HCT116 (cell line): Measurements from ENCODE around the gene CARD8. TPM values are rescaled to one million over a fixed set of nuclear protein-coding genes. Genes with fewer than 3 reads are reported as not detected.

Experiments used
- ATAC-seq: fragments of 200-7000 bp; cut with Tn5 transposase; 2 replicates; pipeline ENCODE4 v1.9.1; 2020; ENCODE audit warnings: mild to moderate bottlenecking, moderate library complexity
- BruUV-seq: library from RNA; stranded (reverse); fragments of 400-500 nt; replicated peaks from 2 replicates; lab custom pipeline; 2021; lab: Mats Ljungman, UMichigan
- CTCF ChIA-PET: fragments of 300-600 bp; sonication (Branson Sonifier 250); formaldehyde crosslinking; loops from one replicate; lab custom pipeline; 2021; ENCODE audit warnings: antibody characterized with exemption; lab: Charles Lee
- POLR2A ChIA-PET: fragments of 300-600, 350-600 bp; sonication (Branson Sonifier 250); formaldehyde crosslinking; loops from one replicate; lab custom pipeline; 2021; ENCODE audit warnings: antibody characterized with exemption; lab: Charles Lee
- RAD21 ChIA-PET, 2 experiments: fragments of 300-600 bp; sonication (Branson Sonifier 250); formaldehyde crosslinking; loops; one replicate each; lab custom pipeline; 2023; ENCODE audit warnings: low total read pairs in 2 of 2; ENCODE audit not compliant: uncharacterized antibody in 2 of 2, unreplicated experiment in 2 of 2, low non-redundant PET in 1 of 2; lab: Charles Lee
- DNase-seq: peaks from one replicate; pipeline ENCODE4 v3.0.0-alpha.2; 2010; ENCODE audit warnings: low read depth, low spot score
- H2AFZ ChIP-seq: fragments of 200-600 bp; shearing (Covaris generic), sonication (generic); 2 replicates; pipeline ENCODE4 v1.6.1; 2017; ENCODE audit warnings: low read depth, mixed run types, mixed read lengths, antibody characterized with exemption, low read length; ENCODE audit not compliant: poor library complexity, severe bottlenecking
- H3K27ac ChIP-seq: 2 replicates; pipeline ENCODE4 v1.5.1; 2012; ENCODE audit warnings: low read depth, low read length
- H3K27me3 ChIP-seq: fragments of 200-600 bp; sonication (generic); 2 replicates; pipeline ENCODE4 v1.6.1; 2016; ENCODE audit warnings: mixed run types, low read length, mixed read lengths; ENCODE audit not compliant: insufficient read depth
- H3K36me3 ChIP-seq, 2 experiments: fragments of 200-500 bp in 1 of 2; fragments of 200-600 bp in 1 of 2; sonication (Bioruptor generic) in 1 of 2; sonication (generic) in 1 of 2; 2 replicates each; pipeline versions ENCODE4 v1.5.1 to v1.6.1; 2014 to 2016; ENCODE audit warnings: low read length in 2 of 2, inconsistent platforms in 1 of 2, mixed read lengths in 1 of 2, mixed run types in 1 of 2; ENCODE audit not compliant: insufficient read depth in 2 of 2, control insufficient read depth in 1 of 2
- H3K4me1 ChIP-seq, 2 experiments: fragments of 200-600 bp in 1 of 2; sonication (generic) in 1 of 2; 2 replicates each; pipeline versions ENCODE4 v1.5.1 to v1.6.1; 2012 to 2017; ENCODE audit warnings: low read length in 2 of 2, inconsistent platforms in 1 of 2, mild to moderate bottlenecking in 1 of 2, mixed read lengths in 1 of 2, mixed run types in 1 of 2, moderate library complexity in 1 of 2; ENCODE audit not compliant: insufficient read depth in 2 of 2, control insufficient read depth in 1 of 2
- H3K4me2 ChIP-seq: fragments of 200-600 bp; sonication (generic); 2 replicates; pipeline ENCODE4 v1.6.1; 2017; ENCODE audit warnings: mixed run types, low read length, mixed read lengths
- H3K4me3 ChIP-seq, 2 experiments: fragments of 200-600 bp in 1 of 2; sonication (generic) in 1 of 2; replicated peaks in 1 of 2; 2 replicates each; pipeline ENCODE4 v1.5.1; 2011 to 2016; ENCODE audit warnings: low read length in 2 of 2, control low read depth in 1 of 2, low read depth in 1 of 2, mild to moderate bottlenecking in 1 of 2, mixed read lengths in 1 of 2, mixed run types in 1 of 2
- H3K79me2 ChIP-seq: fragments of 200-600 bp; sonication (generic); 2 replicates; pipeline ENCODE4 v1.6.1; 2017; ENCODE audit warnings: mild to moderate bottlenecking, mixed run types, low read length, moderate library complexity, mixed read lengths; ENCODE audit not compliant: insufficient read depth
- H3K9ac ChIP-seq: fragments of 200-600 bp; sonication (generic); 2 replicates; pipeline ENCODE4 v1.6.1; 2016; ENCODE audit warnings: low read length, mixed read lengths
- H3K9me2 ChIP-seq: fragments of 200-600 bp; sonication (generic), shearing (Covaris generic); 2 replicates; pipeline ENCODE4 v1.6.1; 2017; ENCODE audit warnings: mixed run types, mild to moderate bottlenecking, moderate library complexity; ENCODE audit not compliant: insufficient read depth
- H3K9me3 ChIP-seq, 2 experiments: fragments of 200-500 bp in 1 of 2; fragments of 200-600 bp in 1 of 2; sonication (Bioruptor generic) in 1 of 2; sonication (generic) in 1 of 2; 2 replicates each; pipeline ENCODE4 v1.6.1; 2014 to 2017; ENCODE audit warnings: low read length in 2 of 2, mixed read lengths in 2 of 2, inconsistent platforms in 1 of 2, low read depth in 1 of 2, mild to moderate bottlenecking in 1 of 2, mixed run types in 1 of 2, moderate library complexity in 1 of 2; ENCODE audit not compliant: control insufficient read depth in 1 of 2, insufficient read depth in 1 of 2
- H4K20me1 ChIP-seq: fragments of 200-600 bp; sonication (generic), shearing (Covaris generic); 2 replicates; pipeline ENCODE4 v1.6.1; 2017; ENCODE audit warnings: mixed run types, mild to moderate bottlenecking, moderate library complexity; ENCODE audit not compliant: insufficient read depth
- CTCF ChIP-seq, 3 experiments: fragments of 200-600 bp in 1 of 3; sonication (generic) in 1 of 3; IDR thresholded peaks in 2 of 3; conservative IDR thresholded peaks in 1 of 3; 2 replicates each; pipeline ENCODE4 v1.5.1; 2012 to 2017; ENCODE audit warnings: low read depth in 2 of 3, low read length in 2 of 3, antibody characterized with exemption in 1 of 3, borderline replicate concordance in 1 of 3, control low read depth in 1 of 3, mild to moderate bottlenecking in 1 of 3, mixed read lengths in 1 of 3, mixed run types in 1 of 3, moderate library complexity in 1 of 3; ENCODE audit not compliant: insufficient read depth in 1 of 3
- EZH2 ChIP-seq: fragments of 200-600 bp; sonication (generic); IDR thresholded peaks from 2 replicates; pipeline ENCODE4 v1.6.1; 2017; ENCODE audit warnings: antibody characterized with exemption, mixed run types
- SP1 ChIP-seq: IDR thresholded peaks from 2 replicates; pipeline ENCODE4 v1.6.1; 2012; ENCODE audit warnings: low read depth
- TCF7L2 ChIP-seq: IDR thresholded peaks from 2 replicates; pipeline ENCODE4 v1.7.0; 2011; ENCODE audit warnings: borderline replicate concordance, inconsistent platforms; ENCODE audit not compliant: insufficient read depth, insufficient read length; ENCODE audit errors: extremely low read depth
- intact Hi-C: fragments of 100-400 bp; cut with micrococcal nuclease; formaldehyde crosslinking; loops from 2 replicates; pipeline ENCODE4 v1.10.0; 2022
- total RNA-seq: library from RNA; stranded (reverse); gene quantifications from one replicate; pipeline ENCODE4 v1.2.1, GENCODE V29; 2021; ENCODE audit not compliant: unreplicated experiment

The CARD8 gene
- total RNA-seq, 1 experiment from 2014 or later: 17.5 TPM

DNA sequence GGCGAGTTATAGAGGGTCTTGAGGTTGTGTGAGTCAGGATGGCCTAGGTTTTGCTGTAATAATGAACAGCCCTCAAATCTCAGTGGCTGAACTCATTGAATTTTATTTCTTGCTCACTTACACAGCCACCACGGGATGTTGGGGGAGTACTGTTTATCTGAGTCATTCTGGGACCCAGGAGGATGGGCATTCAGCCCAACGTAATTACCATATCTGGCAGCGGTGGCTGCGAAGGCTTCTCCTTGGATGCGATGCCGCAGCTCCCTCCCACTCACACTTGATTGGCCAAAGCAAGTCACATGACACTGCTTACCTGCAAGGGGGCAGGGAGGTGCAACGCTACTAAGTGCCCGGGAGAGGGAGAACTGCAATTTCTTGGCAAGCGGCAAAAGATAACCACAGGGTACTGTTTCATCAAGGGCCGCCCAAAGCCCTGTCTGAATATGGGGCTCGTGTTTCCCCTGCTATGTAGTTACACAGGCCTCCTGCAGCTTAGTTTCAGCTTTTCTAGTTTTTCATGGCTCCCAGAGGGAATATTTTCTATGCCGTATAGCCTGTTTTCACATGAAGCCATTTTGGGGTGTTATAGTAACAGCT is 65.3 kb downstream of the CARD8 start:
- ChIA-PET RAD21 (interaction anchor here in 1 of 2 experiments (0.6 kb wide), 1 partner anchor 14 kb away, joined by 5 read pairs; no protein-coding TSS in a partner anchor), CTCF (no interaction called here), POLR2A (interaction anchor here (1.2 kb wide), 1 partner anchor 13 kb away, joined by 6 read pairs; no protein-coding TSS in a partner anchor)
- Histone ChIP-seq H3K9me2 (no peaks in the 10 kb centered on the region), H3K4me2 (no peak overlapping the region), H3K27ac (no peak overlapping the region), H3K79me2 (no peaks in the 10 kb centered on the region), H4K20me1 (no peaks in the 10 kb centered on the region), H3K9ac (no peak overlapping the region), H3K36me3 (0 out of 4 replicates have a peak, but pooled peaks cover 0 to 2% of the 10 kb centered on the region in 2 experiments), H3K9me3 (no peaks in the 10 kb centered on the region), H2AFZ (no peak overlapping the region), H3K4me1 (peaks cover 0 to 7% of the 10 kb centered on the region in 2 experiments; a peak in 1 of 4 replicates), H3K4me3 (no peak overlapping the region), H3K27me3 (no peaks in the 10 kb centered on the region)
- BruUV-seq: no TSS peak
- ATAC-seq (peak; percentile 76), DNase-seq (peak; percentile 50)
- peak; percentile 40; the same call in 1 of the 2 replicates for TF ChIP-seq SP1
- no peak for TF ChIP-seq EZH2
- no peak for TF ChIP-seq TCF7L2
- TF ChIP-seq CTCF (IDR thresholded peaks at IDR 0.05 in 2 of 3, conservative IDR thresholded peaks at IDR 0.05 in 1 of 3; ENCODE audit: borderline replicate concordance in 1 of 3, insufficient read depth in 1 of 3, low read depth in 2 of 3, low read length in 2 of 3): peak in 2 of 3 experiments; percentile 25 to 36; a peak in 2 of 6 replicates
- intact Hi-C loops: no loop called here

DNA sequence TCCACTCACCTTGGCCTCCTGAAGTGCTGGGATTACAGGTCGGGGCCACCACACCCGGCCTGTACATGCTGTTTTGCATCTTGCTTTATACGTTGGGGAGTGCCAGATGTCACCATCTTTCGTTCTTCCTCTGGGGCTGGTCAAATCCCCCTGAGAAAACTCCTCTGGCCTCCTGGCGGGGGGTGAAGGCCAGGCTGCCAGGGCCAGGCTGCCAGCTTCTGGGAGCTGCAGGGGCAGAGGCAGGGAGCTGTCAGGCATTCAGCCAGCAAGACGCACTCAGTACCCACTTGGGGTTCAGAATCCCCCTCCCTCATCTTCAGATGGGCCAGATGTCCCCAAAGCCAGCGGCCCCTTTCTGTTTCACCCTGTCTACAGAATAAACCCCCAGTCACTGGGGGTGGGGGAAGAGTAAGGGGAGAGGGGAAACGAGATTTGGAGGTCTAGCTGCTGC is 69.1 kb downstream of the CARD8 start:
- ChIA-PET CTCF (no interaction called here), RAD21 (no interaction called here), POLR2A (no interaction called here)
- Histone ChIP-seq H3K79me2 (no peaks in the 10 kb centered on the region), H3K4me3 (no peak overlapping the region), H3K36me3 (0 out of 4 replicates have a peak, but pooled peaks cover 2 to 4% of the 10 kb centered on the region in 2 experiments), H3K27ac (no peak overlapping the region), H3K4me2 (no peak overlapping the region), H2AFZ (no peak overlapping the region), H3K27me3 (no peaks in the 10 kb centered on the region), H4K20me1 (no peaks in the 10 kb centered on the region), H3K9me3 (peaks cover 0 to 3% of the 10 kb centered on the region in 2 experiments; a peak in 1 of 4 replicates), H3K9me2 (no peaks in the 10 kb centered on the region), H3K9ac (no peak overlapping the region), H3K4me1 (peaks cover 0 to 7% of the 10 kb centered on the region in 2 experiments; a peak in 1 of 4 replicates)
- BruUV-seq: no TSS peak
- intact Hi-C loops: no loop called here
- no peak for DNase-seq
- TF ChIP-seq EZH2: no peak
- no peak for ATAC-seq
